ENCODE results near the gene DSE. TPM values are rescaled to one million over a fixed set of nuclear protein-coding genes. Genes with fewer than 3 reads are reported as not detected.

Gene DSE
- polyA plus RNA-seq, 1 experiment, result 109 TPM

DNA sequence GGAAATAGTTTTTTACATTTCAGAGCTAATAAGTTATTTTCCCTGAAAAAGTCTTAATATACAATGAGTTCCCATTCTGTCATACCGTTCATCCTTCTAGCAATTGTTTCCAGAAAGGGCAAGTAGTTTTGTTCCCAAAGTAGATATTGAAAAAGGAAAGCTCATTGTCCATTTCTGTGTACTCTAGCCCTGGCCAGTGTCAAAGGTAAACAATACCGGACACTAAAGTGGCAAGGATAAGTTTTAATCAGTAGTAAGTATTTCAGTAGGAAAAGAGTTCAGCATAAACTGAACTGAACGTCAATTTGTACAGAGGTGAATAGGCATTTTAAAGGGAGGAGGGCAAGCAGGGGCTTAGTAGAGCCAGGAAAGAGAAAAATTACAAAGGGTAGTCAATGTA lies 46.9 kb downstream of the DSE start:
- ChIA-PET POLR2A (no interaction called here), CTCF (no interaction called here)
- Histone ChIP-seq H3K4me3 (ENCODE audit: low read depth, low read length) (no peak overlapping the region), H3K36me3 (ENCODE audit: control insufficient read depth, insufficient read depth, low read length) (no peaks in the 10 kb centered on the region), H3K27me3 (ENCODE audit: control insufficient read depth, insufficient read depth, low read length) (no peaks in the 10 kb centered on the region)
- TF ChIP-seq, protein P1, sequence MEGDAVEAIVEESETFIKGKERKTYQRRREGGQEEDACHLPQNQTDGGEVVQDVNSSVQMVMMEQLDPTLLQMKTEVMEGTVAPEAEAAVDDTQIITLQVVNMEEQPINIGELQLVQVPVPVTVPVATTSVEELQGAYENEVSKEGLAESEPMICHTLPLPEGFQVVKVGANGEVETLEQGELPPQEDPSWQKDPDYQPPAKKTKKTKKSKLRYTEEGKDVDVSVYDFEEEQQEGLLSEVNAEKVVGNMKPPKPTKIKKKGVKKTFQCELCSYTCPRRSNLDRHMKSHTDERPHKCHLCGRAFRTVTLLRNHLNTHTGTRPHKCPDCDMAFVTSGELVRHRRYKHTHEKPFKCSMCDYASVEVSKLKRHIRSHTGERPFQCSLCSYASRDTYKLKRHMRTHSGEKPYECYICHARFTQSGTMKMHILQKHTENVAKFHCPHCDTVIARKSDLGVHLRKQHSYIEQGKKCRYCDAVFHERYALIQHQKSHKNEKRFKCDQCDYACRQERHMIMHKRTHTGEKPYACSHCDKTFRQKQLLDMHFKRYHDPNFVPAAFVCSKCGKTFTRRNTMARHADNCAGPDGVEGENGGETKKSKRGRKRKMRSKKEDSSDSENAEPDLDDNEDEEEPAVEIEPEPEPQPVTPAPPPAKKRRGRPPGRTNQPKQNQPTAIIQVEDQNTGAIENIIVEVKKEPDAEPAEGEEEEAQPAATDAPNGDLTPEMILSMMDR (IDR thresholded peaks at IDR 0.05; ENCODE audit: insufficient read depth, low read depth, low read length), result no peak
- no peak for DNase-seq (ENCODE audit: low read depth)

DNA sequence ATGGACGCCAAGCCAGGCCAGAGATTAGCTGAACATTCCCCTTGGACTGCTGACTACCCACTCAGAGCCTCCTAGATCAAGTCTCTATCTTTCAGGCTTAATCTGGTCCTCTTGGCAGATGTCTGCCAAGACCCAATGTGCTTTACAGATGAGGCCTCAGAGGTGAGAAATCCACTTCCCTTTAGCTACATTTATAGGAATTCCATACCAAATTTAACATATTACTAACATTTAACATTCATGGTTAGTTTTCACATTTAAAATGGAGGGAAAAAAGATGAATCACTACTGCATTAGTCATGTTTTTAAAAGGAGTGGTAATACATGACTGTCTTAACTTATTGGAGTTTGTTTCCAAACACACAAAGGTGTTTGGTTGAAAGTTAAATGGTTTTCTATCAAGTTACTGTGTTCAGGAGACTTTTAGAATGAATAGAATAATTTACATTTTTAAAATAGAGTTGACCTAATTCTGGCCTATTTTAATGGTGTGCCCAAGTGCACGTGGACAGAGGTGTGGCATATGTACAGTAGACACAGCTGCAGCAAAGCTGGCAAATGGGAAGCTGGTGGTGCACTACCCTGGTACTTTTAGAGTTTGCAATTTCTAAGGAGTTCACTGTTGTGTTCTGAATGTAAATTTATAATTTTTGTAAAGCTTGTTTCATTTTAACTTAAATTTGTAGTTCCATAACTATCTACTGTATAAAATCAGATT lies 48.5 kb downstream of the DSE start:
- no peak for DNase-seq (ENCODE audit: low read depth)
- ChIA-PET CTCF (interaction anchor here (0.6 to 1.3 kb wide), 4 partner anchors 10 to 106 kb away, joined by 3 to 4 read pairs (median 3); no protein-coding TSS in a partner anchor), POLR2A (no interaction called here)
- TF ChIP-seq, protein P1 (IDR thresholded peaks at IDR 0.05; ENCODE audit: insufficient read depth, low read depth, low read length), result no peak
- Histone ChIP-seq H3K27me3 (ENCODE audit: control insufficient read depth, insufficient read depth, low read length) (no peaks in the 10 kb centered on the region), H3K36me3 (ENCODE audit: control insufficient read depth, insufficient read depth, low read length) (no peaks in the 10 kb centered on the region), H3K4me3 (ENCODE audit: low read depth, low read length) (no peak overlapping the region)

DNA sequence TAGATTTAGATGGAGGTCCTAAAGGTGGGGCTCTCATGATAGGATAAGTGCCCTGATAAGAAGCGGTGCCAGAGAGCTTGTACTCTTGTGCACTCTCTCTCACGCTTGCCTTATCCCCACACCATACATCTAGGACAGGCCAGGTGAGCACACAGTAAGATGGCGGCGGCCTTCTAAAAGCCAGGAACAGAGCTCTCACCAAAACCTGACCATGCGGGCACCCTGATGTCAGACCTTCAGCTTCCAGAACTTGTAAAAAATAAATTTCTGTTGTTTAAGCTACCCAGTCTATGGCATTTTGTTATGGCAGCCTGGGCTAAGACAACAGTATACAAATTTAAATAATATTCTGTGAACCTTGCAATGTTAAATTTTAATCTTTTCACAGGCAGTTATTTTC lies 49.6 kb downstream of the DSE start:
- CTCF ChIA-PET, result interaction anchor here (0.8 to 1.3 kb wide), 2 partner anchors 15 to 20 kb away, joined by 3 to 4 read pairs; no protein-coding TSS in a partner anchor
- no peak for DNase-seq (ENCODE audit: low read depth)
- POLR2A ChIA-PET, result no interaction called here
- TF ChIP-seq, protein P1 (IDR thresholded peaks at IDR 0.05; ENCODE audit: insufficient read depth, low read depth, low read length), result no peak
- H3K36me3 ChIP-seq (ENCODE audit: control insufficient read depth, insufficient read depth, low read length), result no peaks in the 10 kb centered on the region
- H3K27me3 ChIP-seq (ENCODE audit: control insufficient read depth, insufficient read depth, low read length), result no peaks in the 10 kb centered on the region
- H3K4me3 ChIP-seq (ENCODE audit: low read depth, low read length), result no peak overlapping the region

DNA sequence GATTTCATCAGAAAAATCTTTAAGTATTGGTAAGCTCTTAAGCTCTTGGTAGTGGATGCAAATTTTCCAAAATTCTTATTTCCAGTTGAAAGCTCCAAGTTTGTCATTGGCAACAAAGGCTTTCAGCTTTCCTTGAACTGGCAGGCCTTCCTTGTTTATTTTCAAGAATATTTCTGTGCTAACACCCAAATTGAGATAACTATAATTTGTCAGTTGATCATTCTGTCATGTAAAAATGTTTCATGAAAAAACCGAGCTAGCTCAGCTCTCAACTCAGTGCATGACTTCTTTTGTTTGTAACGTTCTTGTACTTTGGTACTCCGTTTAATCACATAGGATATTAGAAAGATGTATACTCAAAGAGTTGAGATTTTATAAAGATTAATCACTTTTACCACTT lies 51.5 kb downstream of the DSE start:
- Histone ChIP-seq H3K4me3 (ENCODE audit: low read depth, low read length) (no peak overlapping the region), H3K27me3 (ENCODE audit: control insufficient read depth, insufficient read depth, low read length) (no peaks in the 10 kb centered on the region), H3K36me3 (ENCODE audit: control insufficient read depth, insufficient read depth, low read length) (no peaks in the 10 kb centered on the region)
- CTCF ChIA-PET, result interaction anchor here (0.6 to 1.3 kb wide), 3 partner anchors 8 to 22 kb away, joined by 4 to 5 read pairs (median 4); no protein-coding TSS in a partner anchor
- TF ChIP-seq, protein P1 (IDR thresholded peaks at IDR 0.05; ENCODE audit: insufficient read depth, low read depth, low read length), result no peak
- POLR2A ChIA-PET, result no interaction called here
- no peak for DNase-seq (ENCODE audit: low read depth)

DNA sequence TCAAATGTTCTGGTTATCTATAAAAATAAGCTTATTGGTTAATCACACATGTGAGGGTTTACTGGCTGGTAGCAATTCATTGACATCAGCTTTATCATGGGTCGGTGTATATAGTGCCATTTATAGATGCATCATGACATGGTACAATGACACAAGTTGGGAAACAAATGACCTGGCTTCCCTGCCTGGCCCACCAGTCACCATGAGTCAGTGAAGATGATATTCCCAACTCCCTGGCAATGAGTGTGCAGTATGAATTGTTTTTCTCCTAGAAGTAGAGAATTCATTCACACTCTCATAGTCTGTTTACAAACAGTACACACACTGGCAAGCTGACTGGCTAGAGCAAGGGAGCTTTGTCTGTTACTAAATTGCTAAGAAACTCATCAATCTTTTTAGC lies 53.3 kb downstream of the DSE start:
- CTCF ChIA-PET, result no interaction called here
- POLR2A ChIA-PET, result no interaction called here
- DNase-seq (ENCODE audit: low read depth), result no peak

More for the DNA sequence above, 53.3 kb downstream of the DSE start:
- Histone ChIP-seq H3K36me3 (ENCODE audit: control insufficient read depth, insufficient read depth, low read length) (peaks cover under 1% of the 10 kb centered on the region; the same call in 1 of the 2 replicates), H3K4me3 (ENCODE audit: low read depth, low read length) (no peak overlapping the region), H3K27me3 (ENCODE audit: control insufficient read depth, insufficient read depth, low read length) (no peaks in the 10 kb centered on the region)
- TF ChIP-seq, protein P1 (IDR thresholded peaks at IDR 0.05; ENCODE audit: insufficient read depth, low read depth, low read length), result no peak
